RWPE2 (cell line): ENCODE results near the gene ERGIC1.
A peak's percentile ranks its signal among the peaks of the same experiment; 100 is the strongest.
"Not testable (repeated sequence)": the region's sequence is repeated elsewhere in the genome, so short reads cannot be mapped to it uniquely, and the experiment has no call there.

ENCODE experiments used
- ATAC-seq: fragments of 200-7000 bp; cut with Tn5 transposase; 3 replicates; pipeline ENCODE4 v1.9.1; 2021; ENCODE audit warnings: low read depth
- DNase-seq: peaks from one replicate; pipeline ENCODE4 v3.0.0-alpha.2; 2020; ENCODE audit warnings: low spot score
- H3K27ac ChIP-seq: fragments of 450-650 bp; 2 replicates; pipeline ENCODE4 v1.5.1; 2017; ENCODE audit warnings: mild to moderate bottlenecking; ENCODE audit not compliant: poor library complexity, severe bottlenecking
- H3K27me3 ChIP-seq: fragments of 250-450 bp; sonication (Bioruptor Pico); 2 replicates; pipeline ENCODE4 v1.5.1; 2021; ENCODE audit warnings: mild to moderate bottlenecking, moderate library complexity; ENCODE audit not compliant: insufficient read depth, poor library complexity, severe bottlenecking
- H3K36me3 ChIP-seq: fragments of 250-450 bp; sonication (Bioruptor Pico); 2 replicates; pipeline ENCODE4 v1.5.1; 2020; ENCODE audit warnings: low read depth, mild to moderate bottlenecking, moderate library complexity
- H3K4me1 ChIP-seq: fragments of 250-450 bp; sonication (Bioruptor Pico); 2 replicates; pipeline ENCODE4 v1.5.1; 2021; ENCODE audit warnings: mild to moderate bottlenecking, moderate library complexity; ENCODE audit not compliant: insufficient read depth, poor library complexity, severe bottlenecking
- H3K4me3 ChIP-seq: fragments of 250-450 bp; sonication (Bioruptor Pico); 2 replicates; pipeline ENCODE4 v1.5.1; 2021; ENCODE audit warnings: mild to moderate bottlenecking, moderate library complexity; ENCODE audit not compliant: severe bottlenecking
- H3K9me3 ChIP-seq: fragments of 250-450 bp; sonication (Bioruptor Pico); 2 replicates; pipeline ENCODE4 v1.5.1; 2021; ENCODE audit warnings: mild to moderate bottlenecking, moderate library complexity; ENCODE audit not compliant: severe bottlenecking
- TF ChIP-seq, protein P1 (sequence below): fragments of 450-650 bp; IDR thresholded peaks from one replicate; pipeline ENCODE4 v1.5.1; 2017; ENCODE audit warnings: mild to moderate bottlenecking, moderate library complexity; ENCODE audit not compliant: poor library complexity, severe bottlenecking

Gene ERGIC1, protein sequence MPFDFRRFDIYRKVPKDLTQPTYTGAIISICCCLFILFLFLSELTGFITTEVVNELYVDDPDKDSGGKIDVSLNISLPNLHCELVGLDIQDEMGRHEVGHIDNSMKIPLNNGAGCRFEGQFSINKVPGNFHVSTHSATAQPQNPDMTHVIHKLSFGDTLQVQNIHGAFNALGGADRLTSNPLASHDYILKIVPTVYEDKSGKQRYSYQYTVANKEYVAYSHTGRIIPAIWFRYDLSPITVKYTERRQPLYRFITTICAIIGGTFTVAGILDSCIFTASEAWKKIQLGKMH

DNA sequence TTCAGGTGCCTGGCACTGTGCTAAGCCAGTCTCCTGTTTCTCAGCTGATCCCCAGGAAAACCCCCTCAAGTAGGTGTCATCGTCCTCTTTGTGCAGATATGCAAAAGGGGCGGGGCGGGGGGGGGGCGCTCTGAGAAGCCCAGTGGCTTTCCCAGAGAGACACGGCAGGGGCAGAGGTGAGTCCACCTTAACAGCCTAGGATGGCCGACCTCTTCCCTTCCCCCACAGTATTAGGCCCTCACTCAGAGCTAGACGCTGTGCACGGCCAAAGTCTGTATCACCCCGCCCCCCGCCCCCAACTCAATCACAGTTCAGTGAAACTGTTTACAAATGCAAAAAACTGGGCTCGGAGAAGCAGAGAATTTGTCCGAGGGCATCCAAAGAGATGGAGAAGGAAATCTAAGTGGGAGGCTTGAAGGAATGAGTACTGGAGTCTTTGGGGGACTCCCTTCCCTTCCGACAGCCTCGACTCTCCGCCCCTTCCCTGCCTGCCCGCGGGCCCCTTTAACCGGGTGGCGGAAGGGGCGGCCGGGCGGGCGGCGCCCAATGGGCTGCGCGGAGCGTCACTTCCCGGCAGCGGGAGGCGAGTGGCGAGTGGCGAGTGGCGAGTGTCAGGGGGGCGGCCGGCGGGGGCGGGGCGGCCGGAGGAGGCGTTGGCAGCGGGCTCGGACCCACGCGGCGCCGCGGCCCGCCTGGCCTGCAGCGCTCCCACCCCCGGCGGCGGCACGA lies at the start of gene ERGIC1:
ERGIC1 (plus strand) TSS at position 566 of the 729 bp plus-strand sequence; CDS start at position 729, 163 bp downstream.
- H3K4me3 ChIP-seq, result peak within 1 kb of the TSS; percentile 90
- no peaks in the 10 kb centered on the region for H3K27me3 ChIP-seq
- DNase-seq (peak; percentile 91), ATAC-seq (peak; percentile 87)
- H3K9me3 ChIP-seq, result no peaks in the 10 kb centered on the region
- peaks cover 36% of the 10 kb centered on the region for H3K36me3 ChIP-seq
- peak within 1 kb of the TSS; percentile 66 for H3K27ac ChIP-seq
- TF ChIP-seq, protein P1, sequence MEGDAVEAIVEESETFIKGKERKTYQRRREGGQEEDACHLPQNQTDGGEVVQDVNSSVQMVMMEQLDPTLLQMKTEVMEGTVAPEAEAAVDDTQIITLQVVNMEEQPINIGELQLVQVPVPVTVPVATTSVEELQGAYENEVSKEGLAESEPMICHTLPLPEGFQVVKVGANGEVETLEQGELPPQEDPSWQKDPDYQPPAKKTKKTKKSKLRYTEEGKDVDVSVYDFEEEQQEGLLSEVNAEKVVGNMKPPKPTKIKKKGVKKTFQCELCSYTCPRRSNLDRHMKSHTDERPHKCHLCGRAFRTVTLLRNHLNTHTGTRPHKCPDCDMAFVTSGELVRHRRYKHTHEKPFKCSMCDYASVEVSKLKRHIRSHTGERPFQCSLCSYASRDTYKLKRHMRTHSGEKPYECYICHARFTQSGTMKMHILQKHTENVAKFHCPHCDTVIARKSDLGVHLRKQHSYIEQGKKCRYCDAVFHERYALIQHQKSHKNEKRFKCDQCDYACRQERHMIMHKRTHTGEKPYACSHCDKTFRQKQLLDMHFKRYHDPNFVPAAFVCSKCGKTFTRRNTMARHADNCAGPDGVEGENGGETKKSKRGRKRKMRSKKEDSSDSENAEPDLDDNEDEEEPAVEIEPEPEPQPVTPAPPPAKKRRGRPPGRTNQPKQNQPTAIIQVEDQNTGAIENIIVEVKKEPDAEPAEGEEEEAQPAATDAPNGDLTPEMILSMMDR, result no peak
- peaks cover 18% of the 10 kb centered on the region for H3K4me1 ChIP-seq

DNA sequence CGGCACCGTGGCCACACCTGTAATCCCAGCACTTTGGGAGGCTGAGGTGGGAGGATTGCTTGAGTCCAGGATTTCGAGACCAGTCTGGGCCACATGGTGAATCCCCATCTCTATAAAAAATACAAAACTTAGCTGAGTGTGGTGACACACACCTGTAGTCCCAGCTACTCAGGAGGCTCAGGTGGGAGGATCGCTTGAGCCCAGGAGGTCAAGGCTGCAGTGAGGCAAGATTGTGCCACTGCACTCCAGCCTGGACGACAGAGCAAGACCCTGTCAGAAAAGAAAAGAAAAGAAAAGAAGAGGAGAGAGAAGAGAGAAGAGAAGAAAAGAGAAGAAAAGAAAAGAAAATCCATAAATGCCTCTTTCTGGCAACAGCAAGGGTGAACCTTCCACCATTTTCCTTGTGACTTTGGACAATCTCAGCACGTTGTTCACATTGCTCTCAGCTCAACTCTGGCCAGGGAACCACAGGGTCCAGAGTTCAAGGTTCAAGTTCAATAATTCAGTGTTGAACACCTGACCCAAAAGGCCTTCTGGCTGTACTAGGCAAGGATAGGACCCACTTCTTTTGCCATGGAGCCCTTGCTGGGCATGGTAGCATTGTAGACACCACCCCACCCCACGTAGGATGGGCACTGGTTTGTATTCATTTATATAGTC lies 48.5 kb upstream of the ERGIC1 start:
- peaks cover 12% of the 10 kb centered on the region for H3K4me1 ChIP-seq
- no peaks in the 10 kb centered on the region for H3K9me3 ChIP-seq
- H3K36me3 ChIP-seq, result no peaks in the 10 kb centered on the region
- no peaks in the 10 kb centered on the region for H3K27me3 ChIP-seq
- no peak overlapping the region for H3K4me3 ChIP-seq
- no peak overlapping the region for H3K27ac ChIP-seq
- TF ChIP-seq, protein P1, result no peak
- ATAC-seq (no peak), DNase-seq (peak; percentile 25)

DNA sequence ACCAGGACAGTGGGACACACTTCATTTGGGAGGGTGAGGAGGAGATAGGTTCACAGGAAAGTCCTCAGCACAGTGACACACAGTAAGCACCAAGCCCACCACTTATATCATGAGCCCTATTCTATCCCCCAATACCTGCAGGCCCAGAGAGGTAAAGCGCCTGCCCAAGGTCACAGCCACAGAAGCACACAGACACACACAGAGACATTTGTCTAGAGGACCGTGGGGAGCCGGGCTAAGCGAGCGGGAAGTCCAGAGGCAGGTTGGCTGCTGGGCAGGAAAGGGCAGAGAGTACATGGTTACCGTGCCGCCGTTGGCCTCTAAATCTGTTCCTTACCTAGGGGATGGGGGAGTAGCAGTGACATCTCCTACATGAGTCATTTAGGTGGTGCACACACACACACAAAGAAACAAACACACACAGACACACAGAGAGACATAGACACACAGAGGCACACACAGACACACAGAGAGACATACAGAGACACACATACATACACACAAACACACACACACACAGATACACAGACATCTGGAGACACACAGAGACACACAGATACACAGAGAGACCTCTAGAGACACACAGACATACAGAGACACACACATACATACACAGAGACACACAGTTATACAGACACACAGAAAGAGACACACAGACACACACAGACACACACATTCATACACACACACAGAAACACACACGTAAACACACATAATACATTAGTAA lies 47.2 kb upstream of the ERGIC1 start:
- no peaks in the 10 kb centered on the region for H3K9me3 ChIP-seq

DNA sequence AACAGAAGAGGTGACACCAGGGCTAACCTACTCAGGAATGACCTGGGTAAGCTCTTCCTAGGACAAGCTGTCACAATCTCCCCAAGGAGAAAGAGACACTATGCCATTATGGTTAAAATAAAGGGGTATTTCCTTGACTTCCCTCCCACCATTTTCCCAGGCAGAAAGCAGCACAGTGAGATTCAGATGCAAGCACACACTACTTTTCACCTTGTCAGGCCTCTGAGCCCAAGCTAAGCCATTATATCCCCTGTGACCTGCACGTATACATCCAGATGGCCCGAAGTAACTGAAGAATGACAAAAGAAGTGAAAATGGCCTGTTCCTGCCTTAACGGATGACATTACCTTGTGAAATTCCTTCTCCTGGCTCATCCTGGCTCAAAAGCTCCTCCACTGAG lies 46.5 kb upstream of the ERGIC1 start:
- not testable (repeated sequence) for H3K4me3 ChIP-seq, DNase-seq, H3K9me3 ChIP-seq, H3K4me1 ChIP-seq, H3K36me3 ChIP-seq, H3K27ac ChIP-seq, H3K27me3 ChIP-seq, ATAC-seq

More for the DNA sequence above, 47.2 kb upstream of the ERGIC1 start:
- Histone ChIP-seq H3K36me3 (no peaks in the 10 kb centered on the region), H3K4me1 (peaks cover 9% of the 10 kb centered on the region), H3K27me3 (no peaks in the 10 kb centered on the region), H3K4me3 (no peak overlapping the region), H3K27ac (no peak overlapping the region)
- ATAC-seq (no peak), DNase-seq (no peak)
- TF ChIP-seq, protein P1, result no peak
